Karpas-422 (cell line): Measurements from ENCODE around the gene TMEM187. TPM values are rescaled to one million over a fixed set of nuclear protein-coding genes. Genes with fewer than 3 reads are reported as not detected.

Experiments used
- DNase-seq: peaks from one replicate; pipeline ENCODE4 v3.0.0-alpha.2; 2015
- H2AFZ ChIP-seq: fragments of 200-600 bp; sonication (generic); 2 replicates; pipeline ENCODE4 v1.6.1; 2014; ENCODE audit warnings: antibody characterized with exemption, low read length, mixed read lengths
- H3K27ac ChIP-seq: fragments of 200-600 bp; sonication (generic); 2 replicates; pipeline ENCODE4 v1.5.1; 2014; ENCODE audit warnings: mild to moderate bottlenecking, low read length, moderate library complexity
- H3K27me3 ChIP-seq: fragments of 200-600 bp; sonication (generic); 2 replicates; pipeline ENCODE4 v1.6.1; 2014; ENCODE audit warnings: low read length, mixed read lengths
- H3K36me3 ChIP-seq: fragments of 200-600 bp; sonication (generic); 2 replicates; pipeline ENCODE4 v1.6.1; 2014; ENCODE audit warnings: low read length, mixed read lengths; ENCODE audit not compliant: insufficient read depth
- H3K4me1 ChIP-seq: fragments of 200-600 bp; sonication (generic); 2 replicates; pipeline ENCODE4 v1.6.1; 2014; ENCODE audit warnings: mild to moderate bottlenecking, low read length, mixed read lengths
- H3K4me2 ChIP-seq: fragments of 200-600 bp; sonication (generic); 2 replicates; pipeline ENCODE4 v1.6.1; 2014; ENCODE audit warnings: low read length, low read depth, mild to moderate bottlenecking; ENCODE audit not compliant: poor library complexity, severe bottlenecking
- H3K4me3 ChIP-seq: fragments of 200-600 bp; sonication (generic); 2 replicates; pipeline ENCODE4 v1.5.1; 2014; ENCODE audit warnings: mild to moderate bottlenecking, antibody characterized with exemption, low read length, mixed read lengths
- H3K79me2 ChIP-seq: fragments of 200-600 bp; sonication (generic); 2 replicates; pipeline ENCODE4 v1.6.1; 2014; ENCODE audit warnings: mild to moderate bottlenecking, low read length, mixed read lengths
- H3K9ac ChIP-seq: fragments of 200-600 bp; sonication (generic); 2 replicates; pipeline ENCODE4 v1.6.0; 2014; ENCODE audit warnings: low read length
- H3K9me2 ChIP-seq: fragments of 200-600 bp; sonication (generic), shearing (Covaris generic); replicated peaks from 2 replicates; pipeline ENCODE4 v1.6.0; 2014; ENCODE audit warnings: mild to moderate bottlenecking, low read length, moderate library complexity; ENCODE audit not compliant: insufficient read depth
- H3K9me3 ChIP-seq: fragments of 300-700, 200-600 bp; sonication (generic); 2 replicates; pipeline ENCODE4 v1.6.1; 2014; ENCODE audit warnings: low read length, mixed read lengths
- H4K20me1 ChIP-seq: fragments of 200-600 bp; sonication (generic); 2 replicates; pipeline ENCODE4 v1.6.1; 2014; ENCODE audit warnings: mild to moderate bottlenecking, antibody characterized with exemption, low read length, low read depth; ENCODE audit not compliant: insufficient read depth
- total RNA-seq: library from RNA; depleted of rRNA; stranded (reverse); fragments of >200 nt; shearing (Covaris generic); gene quantifications from 2 replicates; pipeline ENCODE4 v1.2.3, GENCODE V29; 2014; ENCODE audit warnings: low replicate concordance

Gene TMEM187
- total RNA-seq, 1 experiment from 2014 or later, result 1.5 TPM

DNA sequence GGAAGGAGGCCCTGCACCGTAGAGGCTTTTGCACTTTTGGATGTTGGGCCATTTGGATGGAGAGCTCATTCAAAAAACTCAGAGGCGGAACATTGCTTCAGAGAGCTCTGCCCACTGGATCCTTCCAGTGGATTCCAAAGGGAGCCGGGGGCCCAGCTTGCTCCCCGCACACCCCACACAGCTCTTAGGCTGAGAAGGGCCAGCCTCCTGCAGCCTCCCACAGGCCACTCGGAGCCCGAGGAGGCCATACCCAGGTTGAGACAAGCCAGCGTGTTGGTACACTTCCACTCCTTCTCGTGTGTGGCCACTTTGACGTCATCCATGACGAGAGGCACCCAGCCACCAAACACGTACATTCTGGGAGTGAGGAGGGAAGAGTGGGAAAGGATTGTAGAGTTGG lies 11.3 kb upstream of the TMEM187 start:
- H3K79me2 ChIP-seq, result peaks cover 16% of the 10 kb centered on the region
- H3K4me2 ChIP-seq, result no peak overlapping the region
- H3K27me3 ChIP-seq, result no peaks in the 10 kb centered on the region
- no peak overlapping the region for H3K4me3 ChIP-seq
- H3K9me2 ChIP-seq, result no peaks in the 10 kb centered on the region
- H3K9ac ChIP-seq, result no peak overlapping the region
- no peaks in the 10 kb centered on the region; the same call in 1 of the 2 replicates for H3K36me3 ChIP-seq
- H3K4me1 ChIP-seq, result no peaks in the 10 kb centered on the region
- peaks cover 11% of the 10 kb centered on the region; the same call in 1 of the 2 replicates for H4K20me1 ChIP-seq
- no peaks in the 10 kb centered on the region for H3K9me3 ChIP-seq
- DNase-seq, result no peak
- H2AFZ ChIP-seq, result no peak overlapping the region
- H3K27ac ChIP-seq, result no peak overlapping the region

DNA sequence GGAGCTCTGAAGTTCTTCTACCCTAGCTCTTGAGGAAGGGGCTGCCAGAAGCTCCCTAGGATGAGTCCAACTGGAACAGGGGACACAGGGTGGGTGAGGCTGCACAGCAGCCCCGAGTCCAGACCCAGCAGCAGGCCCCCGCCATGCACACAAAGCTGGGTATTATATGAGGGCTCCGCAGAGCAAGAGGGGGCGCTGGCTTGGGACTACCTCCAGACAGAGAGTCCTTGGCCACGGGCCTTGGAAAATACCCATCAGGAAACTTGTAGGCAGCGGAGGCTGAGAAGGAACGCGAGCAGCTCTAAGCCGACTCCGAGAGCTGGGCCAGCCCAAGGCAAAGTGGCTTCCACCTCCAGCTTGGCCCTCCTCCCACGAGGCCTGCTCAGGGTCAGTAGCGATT lies 9.0 kb upstream of the TMEM187 start:
- Histone ChIP-seq H3K9me2 (no peaks in the 10 kb centered on the region), H3K36me3 (no peaks in the 10 kb centered on the region; the same call in 1 of the 2 replicates), H3K27ac (no peak overlapping the region), H4K20me1 (peaks cover 11% of the 10 kb centered on the region; the same call in 1 of the 2 replicates), H3K4me3 (no peak overlapping the region), H3K9ac (no peak overlapping the region), H2AFZ (no peak overlapping the region), H3K79me2 (peaks cover 39% of the 10 kb centered on the region), H3K27me3 (no peaks in the 10 kb centered on the region), H3K4me1 (peaks cover 22% of the 10 kb centered on the region), H3K4me2 (no peak overlapping the region), H3K9me3 (no peaks in the 10 kb centered on the region)
- no peak for DNase-seq

DNA sequence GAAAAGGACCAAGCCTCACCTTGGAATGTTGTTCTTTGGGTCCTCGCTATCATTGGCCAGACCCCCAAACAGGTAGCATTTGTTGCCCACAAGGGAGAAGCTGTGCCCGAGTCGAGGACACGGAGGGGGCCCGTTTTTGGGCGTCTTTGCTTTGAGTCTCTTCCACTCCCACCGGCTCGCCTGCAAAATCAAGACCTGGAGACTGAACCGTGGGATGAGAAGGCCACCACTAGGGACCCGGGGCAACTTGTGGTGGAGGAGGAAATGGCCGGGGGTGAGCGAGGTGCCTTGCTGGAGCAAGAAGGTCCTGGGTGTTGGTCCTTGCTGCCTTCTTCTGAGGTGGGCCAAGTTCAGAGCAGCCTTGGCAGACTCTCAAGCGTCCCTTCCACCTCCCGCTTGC lies 8.4 kb upstream of the TMEM187 start:
- Histone ChIP-seq H3K9me2 (no peaks in the 10 kb centered on the region), H3K36me3 (no peaks in the 10 kb centered on the region; the same call in 1 of the 2 replicates), H2AFZ (no peak overlapping the region), H3K9ac (no peak overlapping the region), H3K4me3 (no peak overlapping the region), H3K27ac (no peak overlapping the region), H3K4me2 (no peak overlapping the region), H3K27me3 (no peaks in the 10 kb centered on the region), H3K9me3 (no peaks in the 10 kb centered on the region), H4K20me1 (peaks cover 11% of the 10 kb centered on the region; the same call in 1 of the 2 replicates), H3K4me1 (peaks cover 27% of the 10 kb centered on the region), H3K79me2 (peaks cover 44% of the 10 kb centered on the region)
- DNase-seq, result no peak

DNA sequence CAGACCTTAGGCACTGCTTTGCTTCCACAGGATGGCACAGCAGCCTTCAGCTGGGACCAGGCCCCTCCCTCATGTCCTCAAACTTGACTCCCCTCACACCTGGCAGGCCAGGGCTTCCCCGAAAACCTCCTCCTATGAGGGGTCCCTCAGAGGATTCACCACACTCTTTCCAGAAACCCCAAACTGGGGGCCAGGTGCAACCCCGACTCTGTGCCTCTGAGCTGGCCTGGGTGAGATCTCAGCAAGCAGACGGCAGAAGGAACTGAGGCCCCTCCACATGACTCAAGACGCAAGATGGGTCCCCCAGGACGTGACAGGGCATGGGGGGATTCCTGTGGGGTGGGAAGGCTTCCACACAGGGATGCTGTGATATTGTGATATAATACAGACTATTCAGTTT lies 7.1 kb upstream of the TMEM187 start:
- Histone ChIP-seq H3K4me1 (peaks cover 30% of the 10 kb centered on the region), H3K79me2 (peaks cover 53% of the 10 kb centered on the region), H3K9me3 (no peaks in the 10 kb centered on the region), H4K20me1 (peaks cover 11% of the 10 kb centered on the region; the same call in 1 of the 2 replicates), H3K36me3 (no peaks in the 10 kb centered on the region; the same call in 1 of the 2 replicates), H3K27me3 (no peaks in the 10 kb centered on the region), H3K9me2 (no peaks in the 10 kb centered on the region), H3K9ac (no peak overlapping the region), H3K4me2 (no peak overlapping the region), H3K4me3 (no peak overlapping the region), H3K27ac (no peak overlapping the region), H2AFZ (no peak overlapping the region)
- no peak for DNase-seq

DNA sequence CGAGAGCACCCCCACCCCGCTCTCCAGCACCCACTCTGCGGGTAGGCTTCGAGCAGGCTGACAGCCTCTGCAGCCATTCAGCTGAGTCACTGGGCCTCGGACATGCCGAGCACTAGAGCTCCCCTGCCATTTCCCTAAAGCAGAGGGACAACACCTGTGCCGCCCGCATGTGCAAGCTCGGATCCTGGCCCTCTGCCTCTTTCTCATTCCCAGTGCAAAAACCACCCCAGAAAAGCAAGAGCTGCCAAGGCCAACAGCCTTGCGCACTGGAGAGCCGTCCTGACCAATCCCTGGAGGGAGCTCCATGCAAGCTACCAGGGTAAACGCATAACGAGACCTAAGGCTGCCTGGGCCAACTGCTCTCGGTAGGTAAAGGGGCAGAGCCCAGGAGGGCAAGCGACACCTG lies 6.3 kb upstream of the TMEM187 start:
- Histone ChIP-seq H3K27ac (no peak overlapping the region), H2AFZ (no peak overlapping the region), H3K36me3 (no peaks in the 10 kb centered on the region), H3K4me2 (no peak overlapping the region), H4K20me1 (peaks cover 11% of the 10 kb centered on the region; the same call in 1 of the 2 replicates), H3K9me2 (no peaks in the 10 kb centered on the region), H3K4me1 (peaks cover 30% of the 10 kb centered on the region), H3K9ac (no peak overlapping the region), H3K27me3 (no peaks in the 10 kb centered on the region), H3K79me2 (peaks cover 53% of the 10 kb centered on the region), H3K9me3 (no peaks in the 10 kb centered on the region), H3K4me3 (no peak overlapping the region)
- no peak for DNase-seq

DNA sequence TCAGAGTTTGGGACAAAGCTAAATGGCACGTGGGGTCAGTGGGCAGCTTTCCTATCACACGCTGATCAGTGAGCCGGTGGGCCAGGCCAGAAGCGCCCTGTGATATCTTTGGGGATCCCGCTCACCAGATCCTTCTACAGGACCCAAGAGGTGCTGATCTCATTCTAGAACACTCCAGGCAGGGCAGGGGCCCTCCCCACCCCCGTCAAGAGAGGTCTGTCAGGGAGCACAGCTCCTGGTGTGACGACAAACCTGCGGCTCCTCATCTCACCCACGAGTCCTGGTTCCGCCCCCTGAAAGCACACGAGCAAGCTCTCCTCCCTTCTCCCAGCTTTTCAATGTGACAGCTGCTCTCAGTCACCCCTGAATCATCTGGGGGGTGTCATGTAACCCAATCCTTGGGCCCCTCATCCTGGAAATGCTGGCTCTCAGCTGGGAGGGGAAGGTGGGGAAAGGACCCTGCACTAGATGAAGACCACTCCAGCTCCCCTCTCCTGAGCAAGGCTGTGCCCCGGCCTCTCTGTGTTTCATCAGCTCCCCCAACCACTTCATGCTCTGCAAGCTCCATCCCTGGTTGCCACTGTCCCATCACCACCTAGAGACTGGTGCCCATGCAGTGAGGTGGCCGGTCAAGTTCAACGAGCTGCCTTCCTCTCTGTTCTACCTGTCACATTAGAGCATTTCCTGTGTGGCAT lies 5.6 kb upstream of the TMEM187 start:
- Histone ChIP-seq H3K9ac (peak overlapping the region; percentile 97), H3K4me1 (peaks cover 30% of the 10 kb centered on the region)

DNA sequence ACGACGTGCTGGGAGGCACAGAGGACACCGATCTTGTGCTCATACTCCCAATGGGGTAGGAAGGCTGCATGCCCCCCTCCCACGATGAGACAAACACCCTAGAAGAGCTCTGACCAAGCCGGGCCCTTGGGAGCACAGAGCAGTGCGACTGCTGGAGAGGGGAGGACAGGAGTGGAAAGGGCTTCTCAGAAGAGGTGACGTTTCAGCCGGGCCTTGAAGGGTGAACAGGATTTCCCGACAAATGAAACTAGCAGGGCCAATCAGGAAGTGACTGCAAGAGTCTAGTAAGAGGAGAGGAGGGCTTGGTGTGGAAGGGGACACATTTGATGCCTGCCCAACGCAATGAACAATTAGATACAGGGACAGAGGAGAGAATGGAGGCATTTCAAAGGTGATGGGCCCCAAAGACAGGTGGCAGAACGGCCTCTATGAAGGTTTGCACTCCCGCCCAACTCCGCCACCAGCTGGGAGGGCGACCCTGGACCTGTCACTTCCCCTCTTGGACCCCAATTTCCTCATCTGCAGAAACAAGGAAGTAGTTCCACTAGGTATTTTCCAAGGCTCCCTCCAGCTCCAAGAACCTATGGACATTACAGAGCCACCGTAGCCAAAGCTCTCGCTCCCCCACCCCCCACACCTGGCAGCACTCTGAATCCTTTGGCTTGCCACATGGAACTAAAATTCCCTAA lies 4.9 kb upstream of the TMEM187 start:
- no peaks in the 10 kb centered on the region for H3K9me3 ChIP-seq
- H3K9ac ChIP-seq, result peak overlapping the region; percentile 97
- no peaks in the 10 kb centered on the region for H3K27me3 ChIP-seq
- H3K4me1 ChIP-seq, result peaks cover 30% of the 10 kb centered on the region
- H4K20me1 ChIP-seq, result peaks cover 11% of the 10 kb centered on the region; the same call in 1 of the 2 replicates
- H3K4me2 ChIP-seq, result peak overlapping the region; percentile 90
- peak overlapping the region; percentile 87; the same call in 1 of the 2 replicates for H3K4me3 ChIP-seq
- DNase-seq, result no peak
- H3K9me2 ChIP-seq, result no peaks in the 10 kb centered on the region
- peaks cover 53% of the 10 kb centered on the region for H3K79me2 ChIP-seq
- no peak overlapping the region for H2AFZ ChIP-seq
- no peaks in the 10 kb centered on the region for H3K36me3 ChIP-seq
- peak overlapping the region; percentile 95 for H3K27ac ChIP-seq

More for the DNA sequence above, 5.6 kb upstream of the TMEM187 start:
- Histone ChIP-seq H3K9me3 (no peaks in the 10 kb centered on the region), H3K9me2 (no peaks in the 10 kb centered on the region), H4K20me1 (peaks cover 11% of the 10 kb centered on the region; the same call in 1 of the 2 replicates), H3K27me3 (no peaks in the 10 kb centered on the region), H3K4me2 (peak overlapping the region; percentile 90), H3K27ac (peak overlapping the region; percentile 95), H3K36me3 (no peaks in the 10 kb centered on the region), H3K79me2 (peaks cover 53% of the 10 kb centered on the region), H2AFZ (no peak overlapping the region), H3K4me3 (peak overlapping the region; percentile 87; the same call in 1 of the 2 replicates)
- no peak for DNase-seq

DNA sequence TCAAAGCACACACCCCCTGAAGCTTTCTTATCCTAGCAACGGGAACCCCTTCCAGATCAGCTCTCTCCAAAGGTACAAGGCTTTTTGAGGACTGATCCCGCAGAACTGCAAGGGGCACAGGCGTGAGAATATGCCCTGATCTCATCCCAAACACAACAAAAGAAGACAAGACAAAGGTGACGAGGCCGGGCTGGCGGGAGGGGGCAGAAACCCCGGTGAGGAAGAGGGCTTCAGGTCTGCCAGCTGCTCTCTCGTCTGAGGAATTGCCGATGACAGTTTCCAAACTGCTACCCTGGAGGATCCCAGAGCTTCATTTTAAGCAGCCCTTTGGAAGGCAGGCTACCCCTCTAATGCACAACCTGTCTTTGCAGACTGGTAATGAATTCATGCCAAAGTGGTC lies 4.3 kb upstream of the TMEM187 start:
- no peak for DNase-seq
- H3K9me3 ChIP-seq, result no peaks in the 10 kb centered on the region
- no peaks in the 10 kb centered on the region for H3K27me3 ChIP-seq
- H4K20me1 ChIP-seq, result peaks cover 11% of the 10 kb centered on the region; the same call in 1 of the 2 replicates
- H3K27ac ChIP-seq, result peak overlapping the region; percentile 95
- H3K36me3 ChIP-seq, result no peaks in the 10 kb centered on the region
- H3K4me3 ChIP-seq, result peak overlapping the region; percentile 87
- peaks cover 53% of the 10 kb centered on the region for H3K79me2 ChIP-seq
- H2AFZ ChIP-seq, result no peak overlapping the region
- peaks cover 32% of the 10 kb centered on the region for H3K4me1 ChIP-seq
- H3K4me2 ChIP-seq, result peak overlapping the region; percentile 90
- H3K9ac ChIP-seq, result peak overlapping the region; percentile 97
- H3K9me2 ChIP-seq, result no peaks in the 10 kb centered on the region
